Measurements from ENCODE around the gene PSORS1C1. TPM values are rescaled to one million over a fixed set of nuclear protein-coding genes. Genes with fewer than 3 reads are reported as not detected.
A peak's percentile ranks its signal among the peaks of the same experiment; 100 is the strongest.
"Not testable (repeated sequence)": the region's sequence is repeated elsewhere in the genome, so short reads cannot be mapped to it uniquely, and the experiment has no call there.

The PSORS1C1 gene
- total RNA-seq, 1 experiment from 2014 or later, result not detected

GRCh38 chr6:31162463-31163165, 48.0 kb downstream of the PSORS1C1 start:
- H3K9me3 ChIP-seq, result no peaks in the 10 kb centered on the region
- DNase-seq, result no peak
- peaks cover 5% of the 10 kb centered on the region for H3K36me3 ChIP-seq
- H3K4me3 ChIP-seq, result no peak overlapping the region
- H3K27me3 ChIP-seq, result no peaks in the 10 kb centered on the region

- H3K9me3 ChIP-seq, result no peaks in the 10 kb centered on the region
- peaks cover 5% of the 10 kb centered on the region for H3K36me3 ChIP-seq
- no peak for DNase-seq
- H3K4me3 ChIP-seq, result no peak overlapping the region
- no peaks in the 10 kb centered on the region for H3K27me3 ChIP-seq
These were observed 49.3 kb downstream of the PSORS1C1 start for GRCh38 chr6:31163922-31164321.

- H3K27me3 ChIP-seq, H3K4me3 ChIP-seq, H3K36me3 ChIP-seq, H3K9me3 ChIP-seq, DNase-seq: not testable (repeated sequence)
These were observed 50.0 kb downstream of the PSORS1C1 start for GRCh38 chr6:31164475-31165063.

DNA sequence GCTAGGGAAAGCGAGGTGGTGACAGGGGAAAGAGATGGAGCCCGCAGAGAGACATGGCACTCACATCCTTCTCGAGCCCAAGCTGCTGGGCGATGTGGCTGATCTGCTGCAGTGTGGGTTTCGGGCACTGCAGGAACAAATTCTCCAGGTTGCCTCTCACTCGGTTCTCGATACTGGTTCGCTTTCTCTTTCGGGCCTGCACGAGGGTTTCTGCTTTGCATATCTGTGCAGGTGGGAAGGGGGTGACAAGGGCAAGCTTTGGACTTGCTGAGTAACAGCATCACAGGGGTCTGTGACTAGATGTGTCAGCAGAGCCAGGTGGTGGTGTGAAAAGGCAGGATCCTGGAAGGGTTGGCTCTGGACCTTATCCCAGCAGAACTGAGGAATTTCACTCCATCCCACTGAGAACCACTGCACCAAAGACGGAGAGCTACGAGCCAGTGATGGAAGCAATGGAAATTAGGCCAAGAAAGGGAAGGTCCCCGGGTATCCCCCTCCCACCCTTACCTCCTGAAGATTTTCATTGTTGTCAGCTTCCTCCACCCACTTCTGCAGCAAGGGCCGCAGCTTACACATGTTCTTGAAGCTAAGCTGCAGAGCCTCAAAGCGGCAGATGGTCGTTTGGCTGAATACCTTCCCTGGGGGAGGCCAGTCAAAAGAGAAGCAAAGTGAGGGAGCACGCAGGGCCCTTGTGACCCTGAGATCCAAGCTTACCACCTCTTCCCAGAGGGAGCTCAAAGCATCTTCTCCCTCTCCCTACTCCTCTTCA, 50.6 kb downstream of the PSORS1C1 start:
- not testable (repeated sequence) for H3K9me3 ChIP-seq, DNase-seq, H3K36me3 ChIP-seq, H3K27me3 ChIP-seq, H3K4me3 ChIP-seq

DNA sequence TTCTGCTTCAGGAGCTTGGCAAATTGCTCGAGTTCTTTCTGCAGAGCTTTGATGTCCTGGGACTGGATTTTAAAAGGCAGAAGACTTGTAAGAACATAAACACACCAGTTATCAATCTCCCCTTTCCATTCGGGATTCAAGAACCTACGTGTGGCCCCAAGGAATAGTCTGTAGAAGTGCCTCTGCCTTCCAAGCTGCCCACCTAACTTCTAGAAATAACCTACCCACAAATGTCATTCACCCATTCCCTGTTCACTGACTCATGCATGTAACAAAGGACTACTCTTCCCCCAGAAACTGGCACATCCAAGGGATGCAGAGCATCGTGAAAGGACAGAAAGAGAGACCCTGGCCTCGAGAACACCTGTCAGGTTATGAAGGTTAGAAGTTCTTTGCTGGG, 51.4 kb downstream of the PSORS1C1 start:
- Histone ChIP-seq H3K27me3 (no peaks in the 10 kb centered on the region), H3K4me3 (no peak overlapping the region), H3K36me3 (peaks cover 5% of the 10 kb centered on the region), H3K9me3 (no peaks in the 10 kb centered on the region)
- DNase-seq, result no peak

GRCh38 chr6:31168606-31169005, 54.0 kb downstream of the PSORS1C1 start:
- Histone ChIP-seq H3K9me3 (no peaks in the 10 kb centered on the region), H3K27me3 (no peaks in the 10 kb centered on the region), H3K36me3 (no peaks in the 10 kb centered on the region; the same call in 1 of the 2 replicates), H3K4me3 (no peak overlapping the region)
- no peak for DNase-seq

- no peaks in the 10 kb centered on the region for H3K9me3 ChIP-seq
- no peaks in the 10 kb centered on the region for H3K36me3 ChIP-seq
- no peak overlapping the region for H3K4me3 ChIP-seq
- no peak for DNase-seq
- H3K27me3 ChIP-seq, result no peaks in the 10 kb centered on the region
These were observed 54.7 kb downstream of the PSORS1C1 start for GRCh38 chr6:31169123-31169857.

GRCh38 chr6:31169858-31170599, 55.4 kb downstream of the PSORS1C1 start:
- not testable (repeated sequence) for DNase-seq, H3K4me3 ChIP-seq, H3K36me3 ChIP-seq, H3K9me3 ChIP-seq, H3K27me3 ChIP-seq

- no peaks in the 10 kb centered on the region for H3K36me3 ChIP-seq
- H3K27me3 ChIP-seq, result no peaks in the 10 kb centered on the region
- H3K4me3 ChIP-seq, result no peak within 1 kb of the TSS
- DNase-seq, result no peak
- H3K9me3 ChIP-seq, result no peaks in the 10 kb centered on the region
These were observed 55.9 kb downstream of the PSORS1C1 start, which contains the start of gene POU5F1 for GRCh38 chr6:31170600-31170881. TSS of gene POU5F1 (minus strand) at chr6:31170682. CDS start at chr6:31170620, 62 bp downstream.

GRCh38 chr6:31170987-31171671, 56.5 kb downstream of the PSORS1C1 start:
- Histone ChIP-seq H3K36me3 (no peaks in the 10 kb centered on the region), H3K4me3 (no peak overlapping the region), H3K27me3 (no peaks in the 10 kb centered on the region), H3K9me3 (no peaks in the 10 kb centered on the region)
- no peak for DNase-seq

GRCh38 chr6:31171931-31172905, 57.6 kb downstream of the PSORS1C1 start:
- Histone ChIP-seq H3K4me3 (no peak overlapping the region), H3K27me3 (no peaks in the 10 kb centered on the region), H3K9me3 (no peaks in the 10 kb centered on the region), H3K36me3 (no peaks in the 10 kb centered on the region)
- DNase-seq, result no peak

- DNase-seq, result no peak
- Histone ChIP-seq H3K36me3 (no peaks in the 10 kb centered on the region), H3K4me3 (no peak overlapping the region), H3K27me3 (no peaks in the 10 kb centered on the region), H3K9me3 (no peaks in the 10 kb centered on the region)
These were observed 58.4 kb downstream of the PSORS1C1 start for GRCh38 chr6:31172973-31173384.

DNA sequence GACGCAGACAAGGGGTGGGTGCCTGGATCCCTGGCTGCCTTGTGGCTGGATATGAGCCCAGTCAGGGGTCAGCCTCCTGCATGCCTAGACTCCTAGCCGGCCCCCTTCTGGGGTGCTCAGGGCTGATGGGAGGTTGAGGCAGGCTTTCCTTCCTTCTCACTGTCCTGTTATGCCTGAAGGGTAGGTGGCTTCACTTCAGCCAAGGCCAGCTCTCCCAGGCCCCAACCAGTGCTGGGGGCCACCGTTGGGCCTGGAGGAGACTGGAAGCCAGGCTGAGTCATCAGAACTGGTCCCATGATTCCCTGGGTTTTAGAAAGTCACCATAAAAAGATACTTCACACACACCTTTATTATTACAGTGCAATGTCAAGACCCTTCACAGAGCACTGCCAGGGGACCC, 58.8 kb downstream of the PSORS1C1 start:
- no peak for DNase-seq
- H3K4me3 ChIP-seq, result no peak overlapping the region
- H3K27me3 ChIP-seq, result no peaks in the 10 kb centered on the region
- H3K36me3 ChIP-seq, result no peaks in the 10 kb centered on the region
- no peaks in the 10 kb centered on the region for H3K9me3 ChIP-seq

GRCh38 chr6:31174378-31174777, 59.8 kb downstream of the PSORS1C1 start:
- Histone ChIP-seq H3K27me3 (no peaks in the 10 kb centered on the region), H3K9me3 (no peaks in the 10 kb centered on the region), H3K4me3 (no peak overlapping the region), H3K36me3 (no peaks in the 10 kb centered on the region)
- DNase-seq, result no peak

DNA sequence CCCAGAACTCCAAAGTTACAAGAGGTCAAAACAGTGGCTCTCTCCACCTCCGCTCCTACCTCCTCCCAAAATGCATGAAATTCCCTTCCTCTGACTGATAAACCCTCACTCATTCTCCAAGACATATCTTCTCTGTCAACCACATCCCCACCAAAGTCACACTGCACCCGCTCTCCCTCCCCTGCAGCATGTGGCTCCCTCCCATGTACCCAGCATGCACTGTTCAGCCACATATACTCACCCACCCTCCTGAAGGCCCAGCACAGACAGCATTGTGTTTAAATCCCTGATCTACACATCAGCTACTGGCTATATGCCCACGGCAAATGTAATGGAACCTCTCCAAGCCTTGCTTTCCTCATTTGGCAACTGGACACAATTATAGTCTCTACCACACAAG, 61.4 kb downstream of the PSORS1C1 start:
- no peak overlapping the region for H3K4me3 ChIP-seq
- H3K9me3 ChIP-seq, result no peaks in the 10 kb centered on the region
- H3K36me3 ChIP-seq, result no peaks in the 10 kb centered on the region
- no peaks in the 10 kb centered on the region for H3K27me3 ChIP-seq
- DNase-seq, result peak; percentile 26
